Glutamatergic neuron (in vitro differentiated cells): ENCODE results near the gene IKZF2. TPM values are rescaled to one million over a fixed set of nuclear protein-coding genes. Genes with fewer than 3 reads are reported as not detected.

Experiments used
- DNase-seq: peaks from one replicate; pipeline ENCODE4 v3.0.0; 2022
- H3K27ac Mint-ChIP-seq: one replicate; pipeline ENCODE4 v1.8.0; 2020; ENCODE audit warnings: mild to moderate bottlenecking, mixed read lengths, inconsistent platforms; ENCODE audit not compliant: unreplicated experiment
- H3K27me3 Mint-ChIP-seq: one replicate; pipeline ENCODE4 v1.8.0; 2020; ENCODE audit warnings: mild to moderate bottlenecking, moderate library complexity, mixed read lengths, inconsistent platforms; ENCODE audit not compliant: unreplicated experiment
- H3K36me3 Mint-ChIP-seq: one replicate; pipeline ENCODE4 v1.8.0; 2020; ENCODE audit warnings: mild to moderate bottlenecking, mixed read lengths, inconsistent platforms; ENCODE audit not compliant: unreplicated experiment
- H3K4me1 Mint-ChIP-seq: one replicate; pipeline ENCODE4 v1.8.0; 2020; ENCODE audit warnings: mild to moderate bottlenecking, low read depth, mixed read lengths, inconsistent platforms; ENCODE audit not compliant: unreplicated experiment
- H3K4me3 Mint-ChIP-seq: one replicate; pipeline ENCODE4 v1.8.0; 2020; ENCODE audit warnings: mild to moderate bottlenecking, mixed read lengths, inconsistent platforms; ENCODE audit not compliant: unreplicated experiment
- H3K9me3 Mint-ChIP-seq: one replicate; pipeline ENCODE4 v1.8.0; 2020; ENCODE audit warnings: mild to moderate bottlenecking, moderate library complexity, mixed read lengths, inconsistent platforms; ENCODE audit not compliant: unreplicated experiment
- total RNA-seq: library from RNA; stranded (reverse); fragmentation: NEBNext Ultra II Directional; extraction: Animal tissue kit (Norgen Biotek cat#: 25700); gene quantifications from one replicate; pipeline ENCODE4 v1.2.1, GENCODE V29; 2021; ENCODE audit not compliant: unreplicated experiment
- TF ChIP-seq, protein P1 (sequence below): fragments of 200-600 bp; sonication (generic); IDR thresholded peaks from one replicate; pipeline ENCODE4 v1.5.0; 2021; ENCODE audit not compliant: partially characterized antibody, unreplicated experiment

Gene IKZF2
- total RNA-seq, 1 donor from 2014 or later: 1.8 TPM

DNA sequence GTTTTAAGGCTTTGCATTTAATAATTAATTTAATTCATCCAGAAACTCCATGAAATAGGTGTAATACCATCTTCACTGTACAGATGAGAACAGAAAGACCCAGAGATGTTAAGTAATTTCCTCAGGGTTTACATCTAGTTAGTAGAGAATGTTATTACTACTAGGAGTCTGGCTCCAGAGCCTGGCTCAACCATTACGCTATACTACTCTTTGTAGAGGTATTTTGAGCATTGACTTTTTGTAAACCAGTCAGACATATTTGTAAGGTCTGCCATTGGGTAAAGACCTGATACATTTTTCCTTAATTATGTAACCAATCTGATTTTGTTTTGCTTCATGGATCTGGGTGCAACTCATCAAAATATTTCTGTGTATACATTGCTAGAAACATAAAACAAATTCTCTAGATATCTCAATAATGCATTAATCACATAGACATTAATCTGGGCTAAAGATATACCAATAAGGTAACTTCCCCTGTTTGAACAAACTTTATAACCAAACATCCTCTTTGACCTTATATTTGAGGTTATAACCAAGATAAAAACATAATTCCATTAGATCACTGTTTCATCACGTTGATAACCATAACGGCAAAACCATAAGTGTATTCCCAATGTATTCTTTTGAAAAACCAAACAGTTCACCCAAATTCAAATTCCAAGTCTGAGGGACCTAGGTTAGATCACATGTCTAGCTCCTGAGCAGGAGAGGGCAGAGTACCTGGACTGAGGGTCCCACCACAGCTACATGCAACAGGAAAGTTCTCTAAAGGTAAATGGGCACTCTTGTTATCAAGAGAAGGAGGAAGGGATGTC, 135.0 kb downstream of the IKZF2 start:
- H3K4me3 Mint-ChIP-seq: no peak overlapping the region
- H3K9me3 Mint-ChIP-seq: no peaks in the 10 kb centered on the region
- DNase-seq: no peak
- no peaks in the 10 kb centered on the region for H3K36me3 Mint-ChIP-seq
- no peaks in the 10 kb centered on the region for H3K27me3 Mint-ChIP-seq
- no peaks in the 10 kb centered on the region for H3K4me1 Mint-ChIP-seq
- H3K27ac Mint-ChIP-seq: no peak overlapping the region
- TF ChIP-seq, protein P1, sequence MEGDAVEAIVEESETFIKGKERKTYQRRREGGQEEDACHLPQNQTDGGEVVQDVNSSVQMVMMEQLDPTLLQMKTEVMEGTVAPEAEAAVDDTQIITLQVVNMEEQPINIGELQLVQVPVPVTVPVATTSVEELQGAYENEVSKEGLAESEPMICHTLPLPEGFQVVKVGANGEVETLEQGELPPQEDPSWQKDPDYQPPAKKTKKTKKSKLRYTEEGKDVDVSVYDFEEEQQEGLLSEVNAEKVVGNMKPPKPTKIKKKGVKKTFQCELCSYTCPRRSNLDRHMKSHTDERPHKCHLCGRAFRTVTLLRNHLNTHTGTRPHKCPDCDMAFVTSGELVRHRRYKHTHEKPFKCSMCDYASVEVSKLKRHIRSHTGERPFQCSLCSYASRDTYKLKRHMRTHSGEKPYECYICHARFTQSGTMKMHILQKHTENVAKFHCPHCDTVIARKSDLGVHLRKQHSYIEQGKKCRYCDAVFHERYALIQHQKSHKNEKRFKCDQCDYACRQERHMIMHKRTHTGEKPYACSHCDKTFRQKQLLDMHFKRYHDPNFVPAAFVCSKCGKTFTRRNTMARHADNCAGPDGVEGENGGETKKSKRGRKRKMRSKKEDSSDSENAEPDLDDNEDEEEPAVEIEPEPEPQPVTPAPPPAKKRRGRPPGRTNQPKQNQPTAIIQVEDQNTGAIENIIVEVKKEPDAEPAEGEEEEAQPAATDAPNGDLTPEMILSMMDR: no peak

DNA sequence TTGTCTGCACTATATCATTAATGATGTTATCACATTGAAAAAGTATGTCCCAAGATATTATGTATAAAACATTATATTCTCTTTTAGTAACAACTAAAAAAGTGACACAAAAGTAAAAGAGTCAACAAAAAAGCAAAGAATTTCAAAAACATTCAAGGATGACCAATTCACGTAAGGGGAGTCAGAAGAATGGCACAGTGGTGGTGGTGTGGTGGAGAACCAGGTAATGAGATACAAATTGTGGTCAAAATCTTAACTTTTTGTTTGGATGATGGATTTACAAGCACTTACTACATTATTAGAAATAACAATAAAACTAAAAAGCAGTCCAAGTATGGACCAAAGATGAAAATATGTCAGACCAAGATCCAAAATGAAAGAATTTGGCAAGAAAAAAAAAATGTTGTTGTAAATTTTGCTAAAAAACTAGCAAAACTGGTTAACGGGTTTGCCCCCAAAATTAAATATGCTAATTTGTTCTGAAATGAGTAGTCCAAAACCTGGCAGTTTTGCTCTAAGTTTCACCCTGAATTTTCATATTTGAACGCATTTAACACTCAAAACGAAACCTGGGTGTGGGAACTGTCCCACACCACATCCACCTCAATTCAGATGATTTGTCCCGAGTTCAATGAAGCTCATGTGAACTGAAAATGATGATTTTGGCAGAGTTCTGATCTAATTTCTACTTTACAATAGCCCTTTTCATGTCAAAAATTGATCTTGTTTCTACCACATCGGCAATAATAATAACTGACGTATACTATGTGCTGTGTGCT, 135.8 kb downstream of the IKZF2 start:
- no peak overlapping the region for H3K27ac Mint-ChIP-seq
- no peak for DNase-seq
- no peaks in the 10 kb centered on the region for H3K27me3 Mint-ChIP-seq
- H3K4me1 Mint-ChIP-seq: no peaks in the 10 kb centered on the region
- H3K4me3 Mint-ChIP-seq: no peak overlapping the region
- H3K36me3 Mint-ChIP-seq: no peaks in the 10 kb centered on the region
- TF ChIP-seq, protein P1: no peak
- H3K9me3 Mint-ChIP-seq: no peaks in the 10 kb centered on the region

DNA sequence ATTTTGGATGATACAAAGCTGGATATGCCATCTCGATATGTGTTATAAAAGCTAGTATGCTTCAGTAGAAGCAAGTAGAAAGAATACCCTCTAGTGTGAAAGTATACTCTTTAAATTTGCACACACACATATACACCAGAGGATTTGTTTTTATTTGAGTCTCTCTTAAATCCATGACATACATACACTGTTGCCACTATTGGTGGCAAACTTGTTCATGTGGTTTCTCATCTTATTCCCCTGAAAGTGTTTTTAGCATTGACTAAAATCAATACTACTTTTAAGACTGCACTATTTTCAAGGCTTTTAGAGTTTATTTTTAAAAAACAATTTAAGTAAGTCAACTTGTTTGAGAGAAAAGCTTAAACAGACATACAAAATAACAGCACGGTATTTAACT, 137.4 kb downstream of the IKZF2 start:
- no peak for DNase-seq
- Mint-ChIP-seq H3K27ac (no peak overlapping the region), H3K36me3 (no peaks in the 10 kb centered on the region), H3K4me1 (no peaks in the 10 kb centered on the region), H3K27me3 (no peaks in the 10 kb centered on the region), H3K9me3 (no peaks in the 10 kb centered on the region), H3K4me3 (no peak overlapping the region)
- TF ChIP-seq, protein P1: no peak

DNA sequence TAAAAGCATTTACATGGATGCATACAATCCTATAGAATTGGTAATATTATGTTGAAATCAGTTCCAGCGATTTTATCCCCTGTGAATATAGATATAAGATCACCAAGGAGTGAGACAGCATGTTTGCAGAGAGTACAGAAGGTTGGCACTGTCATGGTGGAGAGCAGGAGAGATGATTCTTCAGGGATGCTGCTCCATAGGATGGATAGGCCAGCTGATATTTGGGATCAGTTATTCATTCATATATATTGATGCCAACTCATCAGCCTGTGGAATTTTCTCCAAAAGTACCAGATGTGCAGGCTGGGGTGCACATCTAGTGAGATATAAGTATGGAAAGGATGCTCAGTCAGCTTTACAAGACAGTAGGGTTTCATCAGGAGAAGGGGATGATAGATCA, 139.9 kb downstream of the IKZF2 start:
- Mint-ChIP-seq H3K4me1 (no peaks in the 10 kb centered on the region), H3K9me3 (no peaks in the 10 kb centered on the region)

More for the DNA sequence above, 139.9 kb downstream of the IKZF2 start:
- TF ChIP-seq, protein P1: no peak
- no peak overlapping the region for H3K27ac Mint-ChIP-seq
- H3K4me3 Mint-ChIP-seq: no peak overlapping the region
- no peaks in the 10 kb centered on the region for H3K27me3 Mint-ChIP-seq
- no peak for DNase-seq
- H3K36me3 Mint-ChIP-seq: no peaks in the 10 kb centered on the region
